DMS153 treated with DMSO at 0.1 percent for 48 hours (cell line): Measurements from ENCODE around the gene PVALEF.

Source experiments
- DNase-seq: peaks from one replicate; lab custom pipeline; 2025; ENCODE audit not compliant: unreplicated experiment; lab: John Stamatoyannopoulos, UW

The PVALEF gene

DNA sequence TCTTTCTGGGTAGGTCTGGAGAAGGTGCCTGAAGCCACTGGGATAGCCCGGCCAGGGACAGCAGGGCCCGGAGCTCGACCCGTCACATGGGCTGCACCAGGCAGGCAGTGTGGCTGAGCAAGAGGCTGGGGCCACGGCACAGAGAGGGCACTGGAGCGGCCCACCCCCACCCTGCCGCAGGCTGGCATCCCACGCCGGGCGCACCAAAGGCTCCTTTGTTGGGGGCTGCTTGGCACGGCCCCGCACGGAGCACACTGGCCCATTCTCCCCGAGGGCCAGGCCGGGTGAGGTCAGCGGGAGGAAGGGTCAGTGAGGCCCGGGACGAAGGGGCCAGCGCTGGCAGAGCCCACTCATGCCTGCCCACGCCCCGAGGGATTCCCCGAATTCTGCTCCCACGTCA is 36.5 kb upstream of the PVALEF start:
- DNase-seq = no peak

DNA sequence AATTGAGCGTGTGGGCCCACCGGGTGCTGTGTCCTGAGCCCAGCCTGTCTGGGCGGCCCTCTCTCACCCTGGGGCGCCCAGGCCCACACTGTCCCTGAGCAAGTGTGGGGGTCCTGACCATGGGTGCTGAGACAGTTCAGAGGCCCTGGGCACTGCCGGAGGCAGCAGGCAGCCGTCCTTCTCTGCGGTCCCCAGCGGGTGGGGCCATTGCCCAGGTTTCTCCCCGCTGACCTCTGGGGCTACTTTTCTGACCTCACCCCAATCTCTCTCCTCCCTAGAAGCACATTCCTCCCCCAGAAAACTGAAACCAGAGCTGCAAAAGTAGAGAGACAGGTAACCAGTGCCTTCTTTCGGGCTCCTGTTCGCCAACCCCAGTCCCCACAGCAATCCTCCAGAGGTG is 36.0 kb upstream of the PVALEF start:
- DNase-seq = no peak

GRCh38 chr17:81129711-81130367 is 35.5 kb upstream of the PVALEF start:
- no peak for DNase-seq

GRCh38 chr17:81130385-81131361 is 34.6 kb upstream of the PVALEF start:
- DNase-seq = no peak

DNA sequence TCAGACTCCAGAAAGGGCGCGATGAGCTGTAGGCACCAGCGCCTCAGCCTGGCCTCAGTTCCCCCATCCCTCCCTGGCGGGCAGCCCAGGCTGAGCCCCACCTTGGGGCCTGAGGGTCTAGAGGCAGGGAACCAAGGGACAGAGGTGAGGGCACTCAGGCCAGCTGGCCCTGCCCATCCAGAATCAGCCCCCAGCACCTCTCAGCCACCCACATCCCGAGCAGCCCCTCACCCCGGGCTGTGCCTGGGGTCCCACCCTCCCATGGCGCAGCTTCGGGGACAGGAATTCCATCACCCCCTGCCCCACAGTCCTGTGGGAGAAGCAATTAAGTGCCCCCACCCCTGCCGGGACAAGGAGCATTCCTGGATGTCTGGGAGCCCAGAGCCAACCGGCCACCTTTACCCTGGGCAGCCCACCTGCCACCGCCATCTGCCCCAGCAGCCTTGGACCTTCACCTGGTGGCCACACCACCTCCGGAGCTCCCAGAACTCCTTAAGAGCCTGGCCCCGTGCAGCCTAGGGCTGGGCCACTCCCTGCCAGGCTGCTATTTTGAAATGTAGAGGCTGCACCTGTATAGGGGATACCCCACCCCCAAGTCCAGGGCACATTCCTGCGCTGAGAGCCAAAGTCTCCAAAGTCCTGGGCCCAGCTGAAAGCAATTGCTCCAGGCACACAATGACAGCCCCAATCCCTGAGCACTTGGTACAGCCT is 33.7 kb upstream of the PVALEF start:
- DNase-seq = no peak

- DNase-seq = no peak
Observed at GRCh38 chr17:81132197-81132540, 33.1 kb upstream of the PVALEF start.

DNA sequence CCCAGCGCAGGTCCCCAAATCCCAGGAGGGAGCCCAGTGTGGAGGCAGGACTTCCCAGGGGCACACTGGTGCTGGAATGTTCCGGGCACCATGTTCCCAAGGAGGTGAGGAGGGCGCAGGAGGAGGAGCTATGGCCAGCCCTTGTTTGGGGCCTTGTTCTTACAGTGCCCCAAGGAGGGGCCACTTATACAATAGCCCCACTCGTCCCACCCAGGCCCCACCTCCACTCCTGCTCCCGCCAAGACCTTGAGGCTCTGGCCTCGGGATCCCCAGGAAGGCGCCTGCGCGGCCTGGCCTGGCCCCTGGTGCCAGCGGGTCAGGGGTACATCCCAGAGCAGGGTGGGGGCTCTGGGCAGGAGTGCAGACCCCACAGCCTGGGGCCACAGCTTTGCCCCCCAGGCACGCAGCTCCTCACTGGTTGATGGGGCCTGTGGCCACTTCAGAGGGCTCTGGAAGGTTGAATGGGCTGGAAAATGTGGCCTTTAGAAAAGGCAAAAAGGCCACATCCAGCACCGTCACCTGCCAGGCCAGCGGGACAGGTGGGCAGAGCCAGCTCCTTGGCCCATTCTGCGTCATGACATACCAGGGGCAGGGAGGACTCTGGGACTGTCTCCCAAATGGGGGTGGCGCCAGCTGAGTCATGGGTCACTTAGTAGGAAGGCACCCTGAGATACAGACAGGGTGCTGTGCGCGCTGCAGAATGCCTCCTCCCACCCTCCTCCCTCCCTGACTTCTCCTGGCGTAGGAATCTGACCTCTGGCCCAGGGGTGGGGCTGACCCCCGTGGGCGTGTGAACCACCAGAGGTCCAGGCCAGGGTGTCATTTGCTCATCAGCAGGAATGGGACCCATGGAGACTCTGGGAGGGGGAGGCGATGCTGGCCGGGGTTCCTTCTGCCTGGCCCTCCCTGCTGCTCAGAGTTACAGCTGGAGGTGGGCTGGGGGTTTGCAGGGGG is 32.3 kb upstream of the PVALEF start:
- no peak for DNase-seq

DNA sequence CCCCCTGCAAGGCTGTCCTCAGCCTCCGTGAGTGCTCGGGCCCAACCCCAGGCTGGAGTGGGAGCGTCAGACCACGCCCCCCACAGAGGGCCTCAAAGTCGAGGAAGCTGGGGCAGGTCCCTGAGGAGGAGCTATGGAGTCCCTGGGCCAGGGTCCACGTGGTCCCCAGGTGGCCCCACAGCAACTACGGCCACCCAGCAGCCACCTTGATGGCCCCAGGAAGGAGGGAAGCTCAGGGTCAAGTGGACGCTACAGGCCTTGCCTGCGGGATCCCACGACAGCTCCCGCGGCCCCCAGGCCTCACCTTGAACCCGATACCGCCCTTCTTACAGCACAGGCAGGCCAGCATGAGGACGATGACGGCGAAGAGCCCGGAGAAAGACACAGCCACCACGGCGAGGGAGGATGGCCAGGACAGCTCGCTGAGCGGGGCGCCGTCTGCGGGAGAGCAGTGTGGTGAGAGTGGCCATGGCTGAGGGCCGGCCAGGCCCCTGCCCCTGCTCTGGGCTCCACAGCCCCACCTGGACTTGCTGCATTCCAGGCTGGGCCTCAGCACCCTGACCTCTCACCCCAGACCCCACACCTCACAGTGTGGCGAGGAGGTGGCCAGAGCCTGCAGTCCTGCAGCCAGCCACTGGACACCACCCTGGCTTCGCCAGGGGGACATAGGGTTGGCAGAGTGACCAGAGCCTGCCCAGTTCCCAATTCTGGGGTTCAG is 31.1 kb upstream of the PVALEF start:
- no peak for DNase-seq

- peak; percentile 39 for DNase-seq
Observed at GRCh38 chr17:81135505-81136278, 29.6 kb upstream of the PVALEF start.

DNA sequence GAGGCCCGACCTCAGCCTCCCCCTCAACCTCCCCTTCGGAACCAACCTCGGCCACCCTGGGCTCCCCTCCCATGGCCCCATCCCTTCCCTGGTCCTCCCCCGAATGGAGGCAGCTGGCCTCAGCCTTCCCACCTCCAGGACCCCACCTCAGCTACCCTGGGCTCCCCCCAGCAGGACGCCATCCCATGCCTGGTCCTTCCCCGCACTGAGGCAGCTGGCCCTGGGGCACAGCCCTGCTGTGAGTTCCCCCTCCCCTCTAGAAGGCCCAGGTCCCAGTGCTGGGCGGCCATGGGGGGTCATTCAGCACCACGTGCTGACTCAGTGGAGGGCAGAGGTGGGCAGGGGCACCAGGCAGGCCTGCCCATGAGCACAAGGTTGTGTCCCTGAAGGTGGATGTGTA is 28.9 kb upstream of the PVALEF start:
- no peak for DNase-seq

DNA sequence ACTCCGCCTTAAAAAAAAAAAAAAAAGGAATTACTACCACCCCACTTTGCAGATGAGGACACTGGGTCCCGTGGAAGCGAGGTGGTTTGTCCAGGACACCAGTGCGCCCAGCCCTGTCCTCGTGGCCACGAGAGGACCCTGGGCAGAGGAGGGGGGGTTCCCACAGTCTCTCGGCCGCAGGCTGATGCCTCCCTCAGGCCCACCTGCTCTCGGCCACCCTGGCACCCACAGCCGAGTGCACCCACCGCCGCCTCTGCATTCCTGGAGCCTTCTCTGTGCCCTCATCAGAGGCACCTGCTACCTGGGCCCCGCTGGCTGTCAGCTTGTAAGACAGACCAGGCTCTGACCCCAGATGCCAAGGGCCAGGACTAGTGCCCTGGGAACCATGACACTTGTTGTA is 28.1 kb upstream of the PVALEF start:
- DNase-seq = no peak

DNA sequence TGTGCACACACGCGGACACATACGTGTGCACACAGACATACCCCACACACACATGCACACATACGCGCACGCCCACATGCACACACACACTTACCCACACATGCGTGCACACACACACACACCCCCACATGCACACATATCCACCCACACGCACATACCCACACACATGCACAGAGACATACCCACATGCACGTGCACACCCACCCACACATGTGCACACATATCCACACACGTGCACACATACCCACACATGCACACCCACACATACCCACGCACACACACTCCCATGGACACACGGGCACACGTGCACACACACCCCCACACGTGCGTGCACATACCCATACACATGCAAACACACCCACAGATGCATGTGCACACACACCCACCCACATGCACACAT is 27.2 kb upstream of the PVALEF start:
- no peak for DNase-seq

- DNase-seq = no peak
Observed at GRCh38 chr17:81138500-81138899, 26.8 kb upstream of the PVALEF start.

- no peak for DNase-seq
Observed at GRCh38 chr17:81139428-81139827, 25.9 kb upstream of the PVALEF start.

GRCh38 chr17:81140018-81140417 is 25.3 kb upstream of the PVALEF start:
- DNase-seq = no peak

DNA sequence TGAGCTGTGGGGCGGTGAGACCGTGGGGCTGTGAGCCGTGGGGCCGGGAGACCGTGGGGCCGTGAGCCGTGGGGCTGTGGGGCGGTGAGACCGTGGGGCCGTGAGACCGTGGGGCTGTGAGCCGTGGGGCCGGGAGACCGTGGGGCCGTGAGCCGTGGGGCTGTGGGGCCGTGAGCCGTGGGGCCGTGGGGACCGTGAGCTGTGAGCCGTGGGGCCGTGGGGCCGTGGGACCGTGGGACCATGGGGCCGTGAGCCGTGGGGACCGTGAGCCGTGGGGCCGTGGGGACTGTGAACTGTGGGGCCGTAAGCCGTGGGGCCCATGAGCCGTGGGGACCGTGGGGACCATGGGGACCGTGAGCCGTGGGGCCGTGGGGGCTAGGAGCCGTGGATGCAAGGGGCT is 24.6 kb upstream of the PVALEF start:
- DNase-seq = no peak

DNA sequence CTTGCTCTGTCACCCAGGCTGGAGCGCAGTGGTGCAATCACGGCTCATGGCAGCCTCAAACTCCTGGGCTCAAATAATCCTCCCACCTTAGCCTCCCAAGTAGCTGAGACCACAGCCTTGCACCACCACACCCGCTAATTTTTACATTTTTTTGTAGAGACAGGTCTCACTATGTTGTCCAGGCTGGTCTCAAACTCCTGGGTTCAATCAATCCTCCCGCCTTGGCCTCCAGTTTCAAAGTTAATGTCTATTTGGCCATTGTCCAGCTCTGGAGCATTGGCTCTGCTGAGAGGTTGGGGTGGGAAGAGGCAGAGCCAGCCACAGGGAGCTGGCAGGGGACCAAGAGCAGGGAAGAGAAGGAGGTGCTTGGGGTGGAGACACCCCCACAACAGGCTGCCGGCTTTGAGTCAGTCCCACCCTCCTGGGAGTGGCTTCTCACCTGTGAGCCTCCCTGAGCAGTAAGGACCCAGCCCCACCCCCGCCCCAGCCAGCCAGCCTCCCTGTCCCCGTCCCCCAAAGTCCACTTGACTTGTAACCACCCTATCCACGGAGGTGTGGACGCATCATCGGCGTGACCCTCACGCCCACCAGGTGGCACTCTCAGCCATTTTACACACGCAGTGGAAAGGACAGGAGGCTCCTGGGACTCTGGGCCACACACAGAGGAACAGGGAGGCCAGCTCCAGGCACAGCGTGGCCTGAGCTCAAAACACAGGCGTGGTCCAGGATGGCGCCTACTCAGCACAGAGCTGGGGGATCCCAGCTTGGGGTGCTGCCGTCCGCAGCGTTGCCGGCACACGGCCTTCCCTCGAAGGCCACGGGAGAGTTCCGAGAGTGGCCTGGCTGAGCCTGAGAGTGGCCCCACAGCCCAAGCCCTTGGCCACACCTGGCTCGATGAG is 22.8 kb upstream of the PVALEF start:
- peak; percentile 90 for DNase-seq

- DNase-seq = no peak
Observed at GRCh38 chr17:81143200-81143527, 22.1 kb upstream of the PVALEF start.
